Measurements from ENCODE around the gene PEDS1.
"Not testable (repeated sequence)": the region's sequence is repeated elsewhere in the genome, so short reads cannot be mapped to it uniquely, and the experiment has no call there.

PEDS1 gene

GRCh38 chr20:50153500-50154377 is at the start of gene PEDS1:
Gene PEDS1, minus strand, starts transcription at chr20:50153723. Its CDS starts 86 bp downstream, at chr20:50153637.
- peak; percentile 67 for DNase-seq (ENCODE audit: low read depth, low spot score)

DNA sequence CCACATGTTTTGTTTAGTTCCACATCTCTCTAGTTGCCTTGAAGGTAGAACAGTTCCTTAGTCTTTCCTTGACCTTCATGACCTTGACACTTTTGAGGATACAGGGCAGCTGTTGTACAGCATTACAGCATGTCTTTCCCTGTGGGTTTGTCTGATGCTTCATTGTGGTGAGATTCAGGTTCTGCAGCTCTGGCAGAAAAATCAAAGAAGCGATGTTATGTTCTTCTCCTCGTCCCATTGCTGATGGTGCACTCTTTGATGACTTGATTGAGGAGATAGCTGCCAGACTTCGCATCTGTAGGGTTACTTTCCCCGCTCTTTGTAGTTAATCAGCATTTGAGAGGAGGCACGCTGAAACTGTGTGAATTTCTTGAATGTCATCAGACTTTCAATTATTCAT is 49.2 kb upstream of the PEDS1 start:
- DNase-seq (ENCODE audit: low read depth, low spot score), result no peak

- not testable (repeated sequence) for DNase-seq (ENCODE audit: low read depth, low spot score)
These were observed 48.2 kb upstream of the PEDS1 start for GRCh38 chr20:50201710-50202109.

- DNase-seq (ENCODE audit: low read depth, low spot score), result no peak
These were observed 47.1 kb upstream of the PEDS1 start for GRCh38 chr20:50200482-50201104.

DNA sequence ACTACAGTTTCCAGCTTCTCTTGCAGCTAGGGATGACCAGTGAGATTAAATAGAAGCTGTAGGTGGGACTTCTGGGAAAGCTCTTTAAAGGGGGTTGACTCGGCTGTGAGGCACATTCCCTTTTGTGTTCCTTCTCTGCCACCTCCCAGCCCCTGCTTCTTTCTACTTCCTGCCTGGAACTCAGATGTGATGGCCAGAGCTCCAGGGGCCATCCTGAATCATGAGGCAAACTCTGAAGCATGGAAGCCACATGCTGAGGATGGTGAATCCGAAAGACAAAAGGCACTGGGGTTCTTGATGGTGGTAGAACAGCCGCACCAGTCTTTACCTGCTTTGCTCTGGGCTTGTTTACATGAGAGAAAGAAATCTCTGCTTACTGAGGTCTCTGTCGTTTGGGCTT is 46.2 kb upstream of the PEDS1 start:
- DNase-seq (ENCODE audit: low read depth, low spot score), result no peak

- no peak for DNase-seq (ENCODE audit: low read depth, low spot score)
These were observed 45.2 kb upstream of the PEDS1 start for GRCh38 chr20:50198716-50199115.

- DNase-seq (ENCODE audit: low read depth, low spot score), result no peak
These were observed 44.7 kb upstream of the PEDS1 start for GRCh38 chr20:50198180-50198666.

GRCh38 chr20:50197463-50198179 is 44.1 kb upstream of the PEDS1 start:
- no peak for DNase-seq (ENCODE audit: low read depth, low spot score)

GRCh38 chr20:50196896-50197295 is 43.4 kb upstream of the PEDS1 start:
- no peak for DNase-seq (ENCODE audit: low read depth, low spot score)

DNA sequence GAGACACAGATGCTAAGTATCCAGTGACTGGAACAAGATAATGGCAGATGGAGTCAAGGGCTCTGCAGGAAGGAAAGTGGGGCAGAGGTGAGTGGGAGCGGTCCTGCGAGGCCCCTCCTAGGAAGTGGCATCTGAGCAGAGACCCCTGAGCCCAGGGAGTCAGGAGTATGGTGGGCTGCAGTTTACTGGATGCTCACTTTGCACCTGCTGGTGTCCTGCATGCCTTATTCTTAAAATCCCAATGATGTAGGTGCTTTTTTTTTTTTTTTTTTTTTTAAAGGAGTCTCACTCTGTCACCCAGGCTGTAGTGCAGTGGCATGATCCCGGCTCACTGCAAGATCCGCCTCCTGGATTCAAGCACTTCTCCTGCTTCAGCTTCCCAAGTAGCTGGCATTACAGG is 42.7 kb upstream of the PEDS1 start:
- no peak for DNase-seq (ENCODE audit: low read depth, low spot score)

DNA sequence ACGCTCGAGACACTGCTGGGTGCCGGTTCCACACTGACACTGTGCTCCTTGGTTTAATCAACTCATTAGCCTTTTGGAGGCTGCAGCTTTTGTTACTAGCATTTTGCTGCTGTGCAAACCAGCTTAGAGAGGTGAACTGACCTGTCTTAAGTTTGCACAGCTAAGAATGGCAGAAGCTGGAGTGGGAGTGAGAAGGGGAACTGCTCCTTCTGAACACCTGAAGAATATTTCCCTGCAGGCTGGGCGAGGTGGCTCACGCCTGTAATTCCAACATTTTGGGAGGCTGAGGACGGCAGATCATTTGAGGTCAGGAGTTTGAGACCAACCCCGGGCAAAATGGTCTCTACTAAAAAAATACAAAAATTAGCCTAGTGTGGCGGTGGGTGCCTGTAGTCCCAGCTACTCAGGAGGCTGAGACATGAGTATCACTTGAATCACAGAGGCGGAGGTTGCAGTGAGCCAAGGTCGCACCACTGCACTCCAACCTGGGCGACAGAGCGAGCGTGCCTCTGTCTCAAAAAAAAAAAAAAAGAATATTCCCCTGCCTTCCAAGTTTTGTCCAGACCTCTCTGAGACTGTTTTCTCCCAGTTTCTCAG is 42.1 kb upstream of the PEDS1 start:
- no peak for DNase-seq (ENCODE audit: low read depth, low spot score)

- DNase-seq (ENCODE audit: low read depth, low spot score), result no peak
These were observed 41.5 kb upstream of the PEDS1 start for GRCh38 chr20:50194831-50195523.

GRCh38 chr20:50194422-50194830 is 40.9 kb upstream of the PEDS1 start:
- no peak for DNase-seq (ENCODE audit: low read depth, low spot score)

DNA sequence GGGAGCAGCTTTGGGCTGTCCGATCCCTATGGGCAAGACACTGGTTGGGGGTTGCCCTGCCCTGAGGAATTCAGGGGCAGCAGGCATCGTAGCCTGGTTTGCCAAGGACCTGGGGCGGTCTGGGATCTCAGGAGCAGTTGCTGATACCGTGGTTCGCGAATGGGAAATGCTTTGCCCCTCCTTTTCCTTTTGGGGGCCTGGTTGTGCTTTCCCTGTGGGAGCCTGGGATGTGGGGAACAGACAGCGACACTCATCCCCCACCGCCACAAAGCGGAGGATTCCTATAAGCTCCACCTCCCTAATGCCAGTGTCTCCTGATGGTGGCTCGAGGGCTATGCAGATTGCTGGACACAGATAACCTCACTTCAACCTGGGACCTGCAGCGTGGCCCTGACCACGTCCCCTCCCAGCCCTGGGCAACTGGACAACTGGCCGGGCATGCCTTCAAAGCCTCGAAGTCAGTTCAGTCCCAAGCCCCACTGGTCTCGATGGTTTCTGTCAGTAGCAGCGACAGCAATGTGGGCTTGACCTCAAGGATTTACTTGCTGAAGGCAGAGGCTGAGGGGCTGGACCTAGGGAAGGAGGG is 40.4 kb upstream of the PEDS1 start:
- no peak for DNase-seq (ENCODE audit: low read depth, low spot score)

DNA sequence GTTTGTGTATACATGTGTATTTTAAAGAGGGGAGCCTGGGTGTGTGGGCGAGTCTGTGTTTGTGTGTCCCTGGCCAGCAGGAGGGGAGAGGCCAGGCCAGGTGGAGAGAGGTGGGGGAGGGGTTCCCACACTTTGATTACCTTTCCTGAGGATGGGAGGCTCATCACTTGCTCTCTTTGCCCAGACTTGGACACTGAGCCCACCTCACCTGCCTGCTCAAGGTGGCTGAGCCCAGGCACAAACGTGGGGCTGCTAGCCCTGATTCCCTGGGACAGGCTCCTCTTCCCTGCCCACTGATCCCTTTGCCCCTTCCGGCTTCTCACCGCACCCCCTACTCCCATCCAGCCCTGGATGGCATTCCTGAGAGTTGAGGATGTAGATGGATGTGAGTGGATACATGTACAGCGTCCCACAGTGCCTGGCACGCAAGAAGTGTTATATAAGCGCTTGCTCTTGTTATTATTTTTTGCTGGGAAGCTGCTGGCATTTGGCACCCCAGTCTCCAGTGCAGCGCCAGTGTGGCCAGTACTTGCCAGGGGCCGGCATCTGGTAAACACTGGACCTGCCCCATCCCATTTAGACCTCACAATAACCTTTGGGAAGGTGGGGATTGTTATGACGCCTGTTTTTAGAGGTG is 39.8 kb upstream of the PEDS1 start:
- no peak for DNase-seq (ENCODE audit: low read depth, low spot score)

DNA sequence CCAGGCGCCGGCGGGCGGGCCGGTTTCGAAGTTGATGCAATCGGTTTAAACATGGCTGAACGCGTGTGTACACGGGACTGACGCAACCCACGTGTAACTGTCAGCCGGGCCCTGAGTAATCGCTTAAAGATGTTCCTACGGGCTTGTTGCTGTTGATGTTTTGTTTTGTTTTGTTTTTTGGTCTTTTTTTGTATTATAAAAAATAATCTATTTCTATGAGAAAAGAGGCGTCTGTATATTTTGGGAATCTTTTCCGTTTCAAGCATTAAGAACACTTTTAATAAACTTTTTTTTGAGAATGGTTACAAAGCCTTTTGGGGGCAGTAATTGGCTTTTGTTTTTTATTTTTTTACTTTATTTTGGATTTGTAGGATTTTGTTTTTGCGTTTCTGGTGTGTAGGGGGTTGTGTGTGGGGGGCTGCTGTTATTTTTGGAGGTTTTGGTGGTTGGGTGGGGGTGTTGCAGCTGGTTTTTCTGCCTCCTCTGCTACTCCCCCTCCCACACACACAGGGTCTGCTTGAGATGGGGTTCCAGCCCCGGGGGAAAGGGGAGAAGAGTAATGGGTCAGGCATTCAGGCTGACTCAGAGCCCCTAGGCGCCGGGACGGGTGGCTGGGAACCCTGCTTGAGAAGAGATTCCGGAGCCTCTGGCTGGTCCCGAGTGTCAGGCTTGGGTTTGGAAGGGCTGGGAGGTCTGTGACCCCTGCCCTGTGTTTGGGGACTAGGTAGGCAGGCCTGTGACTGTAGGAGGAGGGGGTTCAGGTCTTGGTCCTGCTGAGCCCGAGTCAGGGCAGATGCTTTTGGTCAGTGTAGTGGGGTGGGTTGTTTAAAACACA is 39.1 kb upstream of the PEDS1 start:
- DNase-seq (ENCODE audit: low read depth, low spot score), result no peak

GRCh38 chr20:50191544-50192363 is 38.2 kb upstream of the PEDS1 start:
- DNase-seq (ENCODE audit: low read depth, low spot score), result no peak

DNA sequence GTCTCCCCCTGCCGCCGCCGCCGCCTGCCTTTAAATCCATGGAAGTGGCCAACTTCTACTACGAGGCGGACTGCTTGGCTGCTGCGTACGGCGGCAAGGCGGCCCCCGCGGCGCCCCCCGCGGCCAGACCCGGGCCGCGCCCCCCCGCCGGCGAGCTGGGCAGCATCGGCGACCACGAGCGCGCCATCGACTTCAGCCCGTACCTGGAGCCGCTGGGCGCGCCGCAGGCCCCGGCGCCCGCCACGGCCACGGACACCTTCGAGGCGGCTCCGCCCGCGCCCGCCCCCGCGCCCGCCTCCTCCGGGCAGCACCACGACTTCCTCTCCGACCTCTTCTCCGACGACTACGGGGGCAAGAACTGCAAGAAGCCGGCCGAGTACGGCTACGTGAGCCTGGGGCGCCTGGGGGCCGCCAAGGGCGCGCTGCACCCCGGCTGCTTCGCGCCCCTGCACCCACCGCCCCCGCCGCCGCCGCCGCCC is 37.6 kb upstream of the PEDS1 start:
- DNase-seq (ENCODE audit: low read depth, low spot score), result no peak
